Neuron (in vitro differentiated cells): Measurements from ENCODE around the gene SLC15A1.
"Not testable (repeated sequence)": the region's sequence is repeated elsewhere in the genome, so short reads cannot be mapped to it uniquely, and the experiment has no call there.

ENCODE experiments used
- H2AFZ ChIP-seq: one replicate; pipeline ENCODE4 v1.6.1; 2013; ENCODE audit warnings: low read depth, mild to moderate bottlenecking, inconsistent platforms, low read length, moderate library complexity
- H3K27me3 ChIP-seq: one replicate; pipeline ENCODE4 v1.6.1; 2013; ENCODE audit warnings: low read length; ENCODE audit not compliant: insufficient read depth
- H3K36me3 ChIP-seq: one replicate; pipeline ENCODE4 v1.6.1; 2013; ENCODE audit warnings: low read length; ENCODE audit not compliant: insufficient read depth
- H3K4me1 ChIP-seq: one replicate; pipeline ENCODE4 v1.6.1; 2013; ENCODE audit warnings: low read length; ENCODE audit not compliant: insufficient read depth
- H3K4me3 ChIP-seq: 2 replicates; pipeline ENCODE4 v1.5.1; 2013; ENCODE audit warnings: mild to moderate bottlenecking, low read length, moderate library complexity
- H3K9me3 ChIP-seq: one replicate; pipeline ENCODE4 v1.6.1; 2013; ENCODE audit warnings: low read length

SLC15A1 gene

GRCh38 chr13:98755729-98756128 lies 3.3 kb upstream of the SLC15A1 start:
- Histone ChIP-seq H2AFZ (no peak overlapping the region), H3K4me3 (no peak overlapping the region), H3K9me3 (no peaks in the 10 kb centered on the region), H3K27me3 (peaks cover 29% of the 10 kb centered on the region), H3K36me3 (no peaks in the 10 kb centered on the region), H3K4me1 (no peaks in the 10 kb centered on the region)

- no peaks in the 10 kb centered on the region for H3K36me3 ChIP-seq
- H3K9me3 ChIP-seq, result no peaks in the 10 kb centered on the region
- H3K4me1 ChIP-seq, result no peaks in the 10 kb centered on the region
- H3K4me3 ChIP-seq, result no peak overlapping the region
- peaks cover 30% of the 10 kb centered on the region for H3K27me3 ChIP-seq
- H2AFZ ChIP-seq, result no peak overlapping the region
These were observed 2.6 kb upstream of the SLC15A1 start for GRCh38 chr13:98755116-98755515.

- not testable (repeated sequence) for H2AFZ ChIP-seq, H3K9me3 ChIP-seq, H3K4me1 ChIP-seq, H3K4me3 ChIP-seq, H3K36me3 ChIP-seq
- H3K27me3 ChIP-seq, result peaks cover 30% of the 10 kb centered on the region
These were observed 2.0 kb upstream of the SLC15A1 start for GRCh38 chr13:98754468-98754867.

- Histone ChIP-seq H3K4me1 (no peaks in the 10 kb centered on the region), H3K27me3 (peaks cover 37% of the 10 kb centered on the region), H3K36me3 (no peaks in the 10 kb centered on the region), H3K4me3 (no peak overlapping the region), H3K9me3 (no peaks in the 10 kb centered on the region), H2AFZ (no peak overlapping the region)
These were observed 508 bp downstream of the SLC15A1 start for GRCh38 chr13:98751861-98752466.

GRCh38 chr13:98751367-98751782 lies 1.1 kb downstream of the SLC15A1 start:
- no peaks in the 10 kb centered on the region for H3K9me3 ChIP-seq
- H3K4me1 ChIP-seq, result no peaks in the 10 kb centered on the region
- H2AFZ ChIP-seq, result no peak overlapping the region
- H3K27me3 ChIP-seq, result peaks cover 37% of the 10 kb centered on the region
- H3K36me3 ChIP-seq, result no peaks in the 10 kb centered on the region
- no peak overlapping the region for H3K4me3 ChIP-seq

GRCh38 chr13:98749501-98749900 lies 3.0 kb downstream of the SLC15A1 start:
- no peaks in the 10 kb centered on the region for H3K4me1 ChIP-seq
- no peaks in the 10 kb centered on the region for H3K9me3 ChIP-seq
- no peak overlapping the region for H3K4me3 ChIP-seq
- H2AFZ ChIP-seq, result no peak overlapping the region
- peaks cover 34% of the 10 kb centered on the region for H3K27me3 ChIP-seq
- no peaks in the 10 kb centered on the region for H3K36me3 ChIP-seq

- H3K27me3 ChIP-seq, result peaks cover 20% of the 10 kb centered on the region
- H3K4me3 ChIP-seq, result no peak overlapping the region
- no peaks in the 10 kb centered on the region for H3K4me1 ChIP-seq
- H3K36me3 ChIP-seq, result no peaks in the 10 kb centered on the region
- H3K9me3 ChIP-seq, result no peaks in the 10 kb centered on the region
- no peak overlapping the region for H2AFZ ChIP-seq
These were observed 5.5 kb downstream of the SLC15A1 start for GRCh38 chr13:98746968-98747367.

- peaks cover under 1% of the 10 kb centered on the region for H3K27me3 ChIP-seq
- no peak overlapping the region for H3K4me3 ChIP-seq
- H3K4me1 ChIP-seq, result no peaks in the 10 kb centered on the region
- H2AFZ ChIP-seq, result no peak overlapping the region
- H3K36me3 ChIP-seq, result no peaks in the 10 kb centered on the region
- peaks cover under 1% of the 10 kb centered on the region for H3K9me3 ChIP-seq
These were observed 9.1 kb downstream of the SLC15A1 start for GRCh38 chr13:98743377-98743776.

- Histone ChIP-seq H3K4me1 (no peaks in the 10 kb centered on the region), H2AFZ (no peak overlapping the region), H3K27me3 (no peaks in the 10 kb centered on the region), H3K9me3 (peaks cover 4% of the 10 kb centered on the region), H3K36me3 (no peaks in the 10 kb centered on the region), H3K4me3 (no peak overlapping the region)
These were observed 9.5 kb downstream of the SLC15A1 start for GRCh38 chr13:98742961-98743360.

- Histone ChIP-seq H3K27me3 (no peaks in the 10 kb centered on the region), H3K36me3 (no peaks in the 10 kb centered on the region), H3K4me3 (no peak overlapping the region), H2AFZ (no peak overlapping the region), H3K9me3 (peaks cover 4% of the 10 kb centered on the region), H3K4me1 (no peaks in the 10 kb centered on the region)
These were observed 10.6 kb downstream of the SLC15A1 start for GRCh38 chr13:98741741-98742435.

GRCh38 chr13:98740131-98740530 lies 12.3 kb downstream of the SLC15A1 start:
- Histone ChIP-seq H3K4me3 (no peak overlapping the region), H3K4me1 (no peaks in the 10 kb centered on the region), H3K27me3 (no peaks in the 10 kb centered on the region), H3K36me3 (no peaks in the 10 kb centered on the region), H2AFZ (no peak overlapping the region), H3K9me3 (peaks cover 4% of the 10 kb centered on the region)

GRCh38 chr13:98738993-98739392 lies 13.5 kb downstream of the SLC15A1 start:
- Histone ChIP-seq H2AFZ (no peak overlapping the region), H3K9me3 (peaks cover 7% of the 10 kb centered on the region), H3K4me3 (no peak overlapping the region), H3K27me3 (no peaks in the 10 kb centered on the region), H3K4me1 (no peaks in the 10 kb centered on the region), H3K36me3 (no peaks in the 10 kb centered on the region)

- H2AFZ ChIP-seq, result no peak overlapping the region
- no peaks in the 10 kb centered on the region for H3K4me1 ChIP-seq
- H3K27me3 ChIP-seq, result no peaks in the 10 kb centered on the region
- H3K36me3 ChIP-seq, result no peaks in the 10 kb centered on the region
- peaks cover 7% of the 10 kb centered on the region for H3K9me3 ChIP-seq
- H3K4me3 ChIP-seq, result no peak overlapping the region
These were observed 14.3 kb downstream of the SLC15A1 start for GRCh38 chr13:98738213-98738612.

- H3K4me1 ChIP-seq, result no peaks in the 10 kb centered on the region
- no peaks in the 10 kb centered on the region for H3K27me3 ChIP-seq
- no peak overlapping the region for H3K4me3 ChIP-seq
- peaks cover 3% of the 10 kb centered on the region for H3K9me3 ChIP-seq
- H3K36me3 ChIP-seq, result no peaks in the 10 kb centered on the region
- H2AFZ ChIP-seq, result no peak overlapping the region
These were observed 20.5 kb downstream of the SLC15A1 start for GRCh38 chr13:98731925-98732324.
